ENCODE results near the gene TECR.

- TF ChIP-seq EZH2 (IDR thresholded peaks at IDR 0.05; ENCODE audit: low read length, unreplicated experiment) (no peak), CTCF (conservative IDR thresholded peaks at IDR 0.05; ENCODE audit: low read depth, low read length) (no peak)
Observed at GRCh38 chr19:14530506-14530905, 1.1 kb downstream of the TECR start.
